HepG2 (cell line): ENCODE data around the gene SPATS2. TPM values are rescaled to one million over a fixed set of nuclear protein-coding genes. Genes with fewer than 3 reads are reported as not detected.
A peak's percentile ranks its signal among the peaks of the same experiment; 100 is the strongest.

Experiments
- CCDC6 ChIP-seq: sonication (generic); formaldehyde crosslinking; IDR thresholded peaks from 2 replicates; pipeline ENCODE4 v1.8.1; 2022; ENCODE audit warnings: mild to moderate bottlenecking, missing genetic modification reagents, moderate library complexity
- E2F1 ChIP-seq: sonication (generic); formaldehyde crosslinking; IDR thresholded peaks from 2 replicates; pipeline ENCODE4 v1.5.0; 2020; ENCODE audit warnings: missing genetic modification reagents
- ERF ChIP-seq: IDR thresholded peaks from 2 replicates; pipeline ENCODE4 v1.6.1; 2018; ENCODE audit warnings: missing biosample characterization, missing genetic modification reagents
- HDAC1 ChIP-seq: sonication (generic); formaldehyde crosslinking; IDR thresholded peaks from 2 replicates; pipeline ENCODE4 v1.5.1; 2020; ENCODE audit warnings: mild to moderate bottlenecking, missing genetic modification reagents
- HES4 ChIP-seq: sonication (generic); formaldehyde crosslinking; IDR thresholded peaks from 2 replicates; pipeline ENCODE4 v1.9.0; 2021; ENCODE audit warnings: mild to moderate bottlenecking, missing genetic modification reagents, borderline replicate concordance
- HIVEP1 ChIP-seq: sonication (generic); formaldehyde crosslinking; IDR thresholded peaks from 2 replicates; pipeline ENCODE4 v1.4.0; 2020; ENCODE audit warnings: mild to moderate bottlenecking, missing genetic modification reagents
- MED8 ChIP-seq: sonication (generic); formaldehyde crosslinking; IDR thresholded peaks from 2 replicates; pipeline ENCODE4 v1.8.1; 2023; ENCODE audit warnings: mild to moderate bottlenecking, missing genetic modification reagents; ENCODE audit not compliant: insufficient replicate concordance
- NONO ChIP-seq, 2 experiments: fragments of 450-650 bp in 1 of 2; sonication (generic) in 1 of 2; formaldehyde crosslinking in 1 of 2; IDR thresholded peaks in 1 of 2; conservative IDR thresholded peaks in 1 of 2; 2 replicates each; pipeline versions ENCODE4 v1.6.1 to v1.8.0; 2017 to 2022; ENCODE audit warnings: mild to moderate bottlenecking in 1 of 2, missing genetic modification reagents in 1 of 2, moderate library complexity in 1 of 2
- NR2F6 ChIP-seq, 2 experiments: IDR thresholded peaks; 2 replicates each; pipeline ENCODE4 v1.6.1; 2016; ENCODE audit warnings: antibody characterized with exemption in 1 of 2, mild to moderate bottlenecking in 1 of 2
- NRL ChIP-seq: sonication (generic); formaldehyde crosslinking; IDR thresholded peaks from 2 replicates; pipeline ENCODE4 v1.5.0; 2020; ENCODE audit warnings: missing genetic modification reagents, mild to moderate bottlenecking, moderate library complexity, borderline replicate concordance
- PATZ1 ChIP-seq: sonication (generic); formaldehyde crosslinking; IDR thresholded peaks from 2 replicates; pipeline ENCODE4 v1.4.0; 2020; ENCODE audit warnings: missing genetic modification reagents
- PHF21A ChIP-seq: sonication (generic); formaldehyde crosslinking; IDR thresholded peaks from 2 replicates; pipeline ENCODE4 v1.5.0; 2020; ENCODE audit warnings: mild to moderate bottlenecking, missing genetic modification reagents
- PITX1 ChIP-seq: sonication (generic); formaldehyde crosslinking; IDR thresholded peaks from 2 replicates; pipeline ENCODE4 v1.5.1; 2020; ENCODE audit warnings: mild to moderate bottlenecking, missing genetic modification reagents
- POLR2A ChIP-seq, 2 experiments: IDR thresholded peaks; 2 replicates each; pipeline ENCODE4 v1.6.1; 2011; ENCODE audit warnings: low read depth in 2 of 2, low read length in 2 of 2, mild to moderate bottlenecking in 1 of 2, moderate library complexity in 1 of 2; ENCODE audit not compliant: insufficient read depth in 1 of 2
- RAD51 ChIP-seq: fragments of 450-650 bp; IDR thresholded peaks from 2 replicates; pipeline ENCODE4 v1.6.1; 2016; ENCODE audit warnings: borderline replicate concordance
- SOX5 ChIP-seq: IDR thresholded peaks from 2 replicates; pipeline ENCODE4 v1.6.1; 2016; ENCODE audit warnings: borderline replicate concordance
- TRAFD1 ChIP-seq: sonication (generic); formaldehyde crosslinking; IDR thresholded peaks from 2 replicates; pipeline ENCODE4 v1.5.1; 2020; ENCODE audit warnings: missing genetic modification reagents, mild to moderate bottlenecking, borderline replicate concordance
- ZBTB7B ChIP-seq: sonication (generic); formaldehyde crosslinking; IDR thresholded peaks from 2 replicates; pipeline ENCODE4 v1.4.0; 2020; ENCODE audit warnings: missing genetic modification reagents
- ZFX ChIP-seq: sonication (generic); formaldehyde crosslinking; IDR thresholded peaks from 2 replicates; pipeline ENCODE4 v1.4.0; 2020; ENCODE audit warnings: mild to moderate bottlenecking, low read depth, missing genetic modification reagents, moderate library complexity
- ZNF124 ChIP-seq: sonication (generic); formaldehyde crosslinking; IDR thresholded peaks from 2 replicates; pipeline ENCODE4 v1.4.0; 2020; ENCODE audit warnings: missing genetic modification reagents
- ZNF263 ChIP-seq: sonication (generic); formaldehyde crosslinking; IDR thresholded peaks from 2 replicates; pipeline ENCODE4 v1.4.0; 2020; ENCODE audit warnings: missing genetic modification reagents
- ZNF333 ChIP-seq: sonication (generic); formaldehyde crosslinking; IDR thresholded peaks from 2 replicates; pipeline ENCODE4 v1.4.0; 2020; ENCODE audit warnings: mild to moderate bottlenecking, missing genetic modification reagents, borderline replicate concordance
- ZNF563 ChIP-seq: sonication (generic); formaldehyde crosslinking; IDR thresholded peaks from 2 replicates; pipeline ENCODE4 v1.8.0; 2022; ENCODE audit warnings: mild to moderate bottlenecking, moderate library complexity, missing genetic modification reagents
- ZNF572 ChIP-seq: sonication (generic); formaldehyde crosslinking; IDR thresholded peaks from 2 replicates; pipeline ENCODE4 v1.5.1; 2020; ENCODE audit warnings: mild to moderate bottlenecking, missing genetic modification reagents
- ZNF766 ChIP-seq: sonication (generic); formaldehyde crosslinking; IDR thresholded peaks from 2 replicates; pipeline ENCODE4 v1.5.0; 2020; ENCODE audit warnings: missing genetic modification reagents, borderline replicate concordance
- polyA plus RNA-seq, 8 experiments: library from polyadenylated mRNA; depleted of rRNA in 3 of 8; stranded (reverse) in 7 of 8; unstranded in 1 of 8; fragments of >200 nt; fragmentation: Illumina TruSeq in 4 of 8; extraction: Trizol in 4 of 8; gene quantifications; 2 replicates each; pipeline versions ENCODE4 v1.2.1 to v1.2.3, GENCODE V29; 2011 to 2016; ENCODE audit warnings: low read depth in 4 of 8, missing spikeins in 1 of 8, mixed read lengths in 1 of 8; ENCODE audit not compliant: insufficient read depth in 1 of 8
- total RNA-seq, 5 experiments: library from RNA; depleted of rRNA; stranded (reverse); fragments of >200 nt; fragmentation: Illumina TruSeq; extraction: Trizol; gene quantifications; 2 replicates each; pipeline ENCODE4 v1.2.3, GENCODE V29; 2016; ENCODE audit warnings: low read depth in 1 of 5

Gene SPATS2
- total and polyA plus RNA-seq, 2 of the 13 experiments (the other 11 are each of a cell fraction or from before 2014, with no cell fraction given): 19.3 to 28.1 TPM

- peak; percentile 45; the same call in 1 of the 2 replicates for TF ChIP-seq PHF21A (CRISPR knock-in tag)
- TF ChIP-seq CCDC6 (CRISPR knock-in tag): 0 out of 2 replicates have a peak, but pooled peaks have one; percentile 58
- TF ChIP-seq ZNF563 (CRISPR knock-in tag): no peak
- no peak for TF ChIP-seq E2F1 (CRISPR knock-in tag)
- TF ChIP-seq HDAC1 (CRISPR knock-in tag): peak; percentile 47; the same call in 1 of the 2 replicates
- peak; percentile 90 for TF ChIP-seq ZBTB7B (CRISPR knock-in tag)
- no peak for TF ChIP-seq NR2F6 (IDR thresholded peaks at IDR 0.05)
- 0 out of 2 replicates have a peak, but pooled peaks have one; percentile 38 for TF ChIP-seq NR2F6 (CRISPR knock-in tag; IDR thresholded peaks at IDR 0.05)
- TF ChIP-seq PITX1 (CRISPR knock-in tag): 0 out of 2 replicates have a peak, but pooled peaks have one; percentile 16
- TF ChIP-seq ZNF333: 0 out of 2 replicates have a peak, but pooled peaks have one; percentile 44
- TF ChIP-seq ZNF572 (CRISPR knock-in tag): peak; percentile 51; the same call in 1 of the 2 replicates
- TF ChIP-seq ZNF124 (CRISPR knock-in tag): peak; percentile 45; the same call in 1 of the 2 replicates
- peak; percentile 48 for TF ChIP-seq PATZ1 (CRISPR knock-in tag)
- no peak for TF ChIP-seq TRAFD1 (CRISPR knock-in tag)
- TF ChIP-seq HES4 (CRISPR knock-in tag): no peak
- TF ChIP-seq POLR2A (IDR thresholded peaks at IDR 0.05; ENCODE audit: insufficient read depth in 1 of 2, low read depth in 2 of 2, low read length in 2 of 2): no peak
- peak; percentile 42; the same call in 1 of the 2 replicates for TF ChIP-seq ERF (CRISPR knock-in tag)
- no peak for TF ChIP-seq NONO (IDR thresholded peaks at IDR 0.05)
- TF ChIP-seq NONO (CRISPR knock-in tag; conservative IDR thresholded peaks at IDR 0.05): 0 out of 2 replicates have a peak, but pooled peaks have one; percentile 31
- TF ChIP-seq ZNF766 (CRISPR knock-in tag): 0 out of 2 replicates have a peak, but pooled peaks have one; percentile 28
- TF ChIP-seq ZFX (CRISPR knock-in tag): peak; percentile 80
- peak; percentile 56 for TF ChIP-seq MED8
- TF ChIP-seq ZNF263: peak; percentile 38; the same call in 1 of the 2 replicates
- peak; percentile 34; the same call in 1 of the 2 replicates for TF ChIP-seq HIVEP1 (CRISPR knock-in tag)
- 0 out of 2 replicates have a peak, but pooled peaks have one; percentile 23 for TF ChIP-seq NRL
- peak; percentile 21; the same call in 1 of the 2 replicates for TF ChIP-seq SOX5 (CRISPR knock-in tag)
- no peak for TF ChIP-seq RAD51
These were observed 25.0 kb upstream of the SPATS2 start (continued) for GRCh38 chr12:49342066-49342913.
